Stimulated activated CD4-positive, alpha-beta T cell treated with anti-CD3 and anti-CD28 coated beads, Interleukin-15, amount 100 ng/mL, for 1 hour (primary cell): ENCODE results near the gene SRP68.
A peak's percentile ranks its signal among the peaks of the same experiment; 100 is the strongest.

Source experiments
- DNase-seq, 2 donors: peaks; one replicate each; pipeline ENCODE4 v3.0.0-alpha.2; 2020; ENCODE audit warnings: low read depth in 1 of 2, low spot score in 1 of 2

SRP68 gene

GRCh38 chr17:76019833-76020467, 52.4 kb downstream of the SRP68 start:
- DNase-seq: no peak

DNA sequence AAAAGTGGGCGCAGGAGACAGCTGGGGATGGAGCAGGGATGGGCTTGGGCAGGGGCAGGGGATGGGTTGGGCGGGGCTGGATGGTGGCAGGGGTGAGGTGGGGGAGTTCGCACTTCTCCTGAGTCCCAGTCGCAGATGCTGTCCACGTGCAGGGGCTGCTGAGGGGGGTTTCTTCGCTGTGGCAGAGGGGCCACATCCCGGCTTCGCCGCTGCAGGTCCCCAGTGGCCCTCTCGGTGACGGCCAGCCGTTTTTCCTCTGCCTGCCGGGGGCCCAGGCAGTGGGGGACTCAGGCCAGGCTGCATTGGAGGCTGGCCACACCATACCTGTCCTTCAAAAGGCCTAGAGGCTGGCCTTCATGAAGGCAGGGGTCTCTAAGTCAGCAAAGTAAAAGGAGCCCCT, 53.5 kb downstream of the SRP68 start:
- DNase-seq: no peak

DNA sequence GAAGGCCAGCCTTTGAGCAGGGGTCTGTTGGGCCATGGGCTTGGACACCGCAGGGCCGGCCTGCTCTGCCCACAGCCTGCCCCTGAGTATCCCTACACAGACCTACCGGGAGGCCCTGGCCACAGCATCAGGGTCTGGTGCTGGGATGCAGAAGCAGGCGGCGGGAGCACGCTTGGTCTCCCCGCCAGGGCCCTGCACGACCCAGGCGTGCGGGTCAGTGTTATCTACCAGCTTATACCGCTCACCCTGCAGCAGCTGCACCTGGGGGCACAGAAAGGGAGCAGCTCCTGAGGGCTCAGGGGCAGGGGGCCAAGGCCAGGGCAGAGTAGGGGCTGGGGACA, 54.0 kb downstream of the SRP68 start:
- no peak for DNase-seq

DNA sequence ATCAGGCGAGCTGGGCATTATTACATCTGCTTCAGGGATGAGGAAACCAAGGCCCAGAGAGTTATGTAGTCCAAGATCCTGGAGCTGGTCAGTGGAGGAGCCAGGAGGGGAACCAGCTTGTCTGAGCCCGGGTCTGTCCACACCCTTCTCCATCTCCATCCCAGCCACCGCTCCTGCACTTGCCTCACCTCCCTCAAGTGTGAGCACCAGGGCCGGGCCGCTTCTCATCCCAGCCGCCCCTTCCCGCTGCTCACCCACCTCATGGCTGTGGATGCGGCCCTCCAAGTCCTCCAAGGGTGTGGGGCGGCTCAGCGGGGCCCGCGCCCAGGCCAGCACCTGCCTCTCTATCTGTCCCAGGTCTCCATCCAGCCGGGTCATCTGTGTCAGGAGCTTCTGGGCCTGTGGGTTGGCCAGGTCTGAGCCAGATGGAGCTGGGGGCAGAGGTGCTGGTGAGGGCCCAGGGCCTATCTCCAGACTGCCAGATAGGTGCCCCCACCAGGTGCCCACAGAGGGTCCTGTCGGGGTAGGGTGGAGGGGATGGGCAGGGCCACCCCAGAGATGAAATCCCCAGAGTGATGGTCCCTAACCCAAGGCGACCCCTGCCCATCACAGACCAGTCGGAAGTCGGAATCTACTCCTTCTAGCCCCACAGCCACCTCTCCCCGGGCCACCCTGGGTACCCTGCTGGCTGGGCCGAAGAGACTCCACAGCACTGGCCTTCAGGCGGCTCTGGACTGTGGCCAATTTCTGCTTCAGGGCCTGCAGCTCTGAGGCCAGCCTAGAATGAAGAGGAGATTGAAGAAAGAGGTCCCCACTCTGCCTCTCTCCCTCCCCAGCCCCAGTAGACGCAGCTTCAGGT, 54.6 kb downstream of the SRP68 start:
- no peak for DNase-seq

DNA sequence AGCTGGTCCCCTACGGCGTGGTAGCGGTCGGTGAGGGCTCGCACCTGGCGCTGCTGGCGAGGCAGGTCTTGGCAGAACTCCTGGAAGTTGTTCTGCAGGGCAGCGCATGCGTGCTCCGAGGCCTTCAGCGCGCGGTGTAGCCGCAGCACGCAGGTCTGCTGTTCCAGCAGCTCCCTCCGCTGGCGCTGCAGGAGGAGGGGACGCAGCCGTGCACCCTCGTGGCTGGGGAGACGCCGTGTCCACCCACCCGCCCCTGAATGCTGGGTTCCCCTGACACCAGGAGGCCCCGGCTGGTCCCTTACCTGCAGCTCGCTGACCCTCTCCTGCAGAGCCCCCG, 57.4 kb downstream of the SRP68 start:
- no peak for DNase-seq

DNA sequence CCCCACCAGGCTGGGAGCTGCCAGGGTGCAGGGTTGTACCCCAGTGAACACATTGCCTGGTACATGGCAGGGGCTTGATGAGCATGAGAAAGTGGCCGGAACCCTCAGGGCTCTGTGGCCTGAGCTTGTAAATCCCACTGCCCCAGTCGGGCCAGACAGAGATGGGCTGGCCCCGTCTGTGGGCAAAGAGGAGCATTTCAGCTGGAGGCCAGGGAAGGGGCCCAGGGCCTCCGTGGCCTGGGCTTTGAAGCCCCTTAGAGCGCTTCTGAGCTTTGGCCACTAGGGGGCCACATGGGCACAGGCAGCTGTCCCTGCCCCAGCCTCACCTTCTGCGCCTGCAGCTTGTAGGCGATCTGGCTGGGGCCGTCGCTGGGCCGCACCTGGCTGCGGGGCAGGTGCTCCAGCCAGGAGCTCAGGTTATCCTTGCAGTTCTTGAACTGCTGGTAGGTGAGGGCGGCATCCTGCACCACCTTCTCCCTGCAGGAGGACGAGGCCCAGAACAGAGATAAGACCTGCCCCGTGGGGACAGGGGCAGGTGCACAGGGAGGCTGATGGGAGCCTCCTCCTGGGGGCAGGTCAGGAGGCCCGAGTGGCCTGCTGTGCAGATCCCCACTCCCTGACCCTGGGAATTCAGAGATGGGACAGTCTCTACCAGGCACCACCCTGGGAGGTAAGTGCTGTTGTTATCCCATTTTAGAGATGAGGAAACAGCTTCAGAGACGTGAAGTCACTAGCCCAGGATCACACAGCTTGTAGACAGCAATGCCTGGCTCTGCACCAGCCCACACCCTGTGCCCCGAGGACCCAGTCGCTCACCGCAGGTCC, 58.0 kb downstream of the SRP68 start:
- DNase-seq: peak; percentile 48 to 60

DNA sequence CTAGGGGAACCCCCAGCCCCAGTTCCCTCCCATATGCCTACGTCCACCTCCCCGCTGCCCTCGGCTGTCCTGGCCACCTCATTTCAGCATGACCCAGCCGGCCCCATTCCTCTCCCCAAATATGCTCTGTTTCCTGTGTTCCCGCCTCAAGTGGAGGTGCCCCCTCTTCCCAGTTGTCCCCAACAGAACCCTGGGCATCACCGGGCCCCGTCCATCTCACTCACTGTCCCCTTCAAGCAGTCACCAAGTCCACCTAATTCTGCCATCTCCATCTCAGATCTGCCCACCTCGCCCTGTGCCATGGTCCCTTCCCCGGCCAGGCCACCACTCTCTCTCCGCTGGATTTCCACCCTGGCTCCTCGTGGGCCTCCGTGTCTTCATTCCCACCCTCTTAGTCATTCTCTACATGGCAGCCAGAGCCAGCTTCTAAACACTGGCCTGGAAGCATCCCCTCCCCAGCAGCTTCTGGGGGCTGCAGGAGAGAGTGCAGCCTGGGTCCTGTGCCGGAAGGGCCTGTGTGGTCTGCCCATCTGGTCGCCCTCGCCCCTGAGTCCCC, 58.9 kb downstream of the SRP68 start:
- no peak for DNase-seq

- no peak for DNase-seq
These were observed 60.4 kb downstream of the SRP68 start for GRCh38 chr17:76011951-76012350.

DNA sequence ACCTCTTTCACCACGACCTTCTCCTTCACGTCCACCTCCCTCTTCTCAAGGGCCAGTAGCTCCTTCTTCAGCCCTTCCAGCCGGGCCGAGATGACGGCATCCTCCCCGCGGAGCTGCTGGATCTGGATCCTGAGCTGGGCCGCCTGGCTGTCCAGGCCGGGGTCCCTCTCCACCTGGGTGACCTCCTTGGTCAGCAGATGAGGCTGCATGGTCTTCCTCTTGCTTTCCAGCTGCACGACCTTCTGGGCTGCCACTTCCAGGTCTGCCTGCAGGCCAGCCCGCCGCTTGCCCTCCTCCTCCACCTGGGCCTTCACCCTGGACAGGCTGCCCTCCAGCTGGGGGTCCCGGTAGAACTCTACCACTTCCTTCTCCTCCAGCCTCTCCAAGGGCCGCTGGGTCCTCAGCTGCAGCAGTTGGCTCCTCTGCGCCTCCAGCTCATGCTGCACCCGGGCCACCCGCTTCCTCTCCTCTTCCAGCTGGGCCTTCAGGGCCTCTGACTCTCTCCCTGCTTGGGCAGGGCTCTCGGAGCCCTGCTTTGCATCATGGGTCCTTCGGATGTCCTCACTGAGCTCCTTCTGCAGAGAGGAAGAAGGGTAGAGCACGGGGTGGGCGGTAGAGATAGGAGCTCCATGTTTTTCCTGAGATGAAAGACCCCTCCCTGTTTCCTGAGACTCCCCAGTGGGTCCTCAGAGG, 62.2 kb downstream of the SRP68 start:
- DNase-seq: no peak

- no peak for DNase-seq
These were observed 62.9 kb downstream of the SRP68 start for GRCh38 chr17:76009447-76009846.

- no peak for DNase-seq
These were observed 63.5 kb downstream of the SRP68 start for GRCh38 chr17:76008630-76009425.

DNA sequence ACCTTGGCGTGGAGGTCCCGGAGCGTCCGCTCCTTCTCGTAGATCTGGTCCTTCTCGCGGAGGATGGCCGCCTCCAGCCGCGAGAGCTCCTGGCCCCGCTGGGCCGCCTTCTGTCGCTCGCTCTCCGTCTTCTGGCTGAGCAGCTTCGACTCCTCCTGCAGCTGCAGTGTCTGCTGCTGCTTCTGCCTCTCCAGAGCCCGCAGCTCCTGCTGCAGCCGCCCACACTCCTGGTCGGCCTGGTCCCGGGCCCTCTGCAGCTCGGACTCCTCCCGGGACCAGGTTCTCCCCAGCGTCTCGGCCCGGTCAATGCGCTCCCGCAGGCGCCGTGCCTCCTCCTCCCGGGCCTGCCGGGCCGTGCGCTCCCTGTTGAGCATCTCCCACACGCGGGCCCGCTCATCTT, 64.1 kb downstream of the SRP68 start:
- no peak for DNase-seq

- DNase-seq: no peak
These were observed 64.5 kb downstream of the SRP68 start for GRCh38 chr17:76007850-76008165.

DNA sequence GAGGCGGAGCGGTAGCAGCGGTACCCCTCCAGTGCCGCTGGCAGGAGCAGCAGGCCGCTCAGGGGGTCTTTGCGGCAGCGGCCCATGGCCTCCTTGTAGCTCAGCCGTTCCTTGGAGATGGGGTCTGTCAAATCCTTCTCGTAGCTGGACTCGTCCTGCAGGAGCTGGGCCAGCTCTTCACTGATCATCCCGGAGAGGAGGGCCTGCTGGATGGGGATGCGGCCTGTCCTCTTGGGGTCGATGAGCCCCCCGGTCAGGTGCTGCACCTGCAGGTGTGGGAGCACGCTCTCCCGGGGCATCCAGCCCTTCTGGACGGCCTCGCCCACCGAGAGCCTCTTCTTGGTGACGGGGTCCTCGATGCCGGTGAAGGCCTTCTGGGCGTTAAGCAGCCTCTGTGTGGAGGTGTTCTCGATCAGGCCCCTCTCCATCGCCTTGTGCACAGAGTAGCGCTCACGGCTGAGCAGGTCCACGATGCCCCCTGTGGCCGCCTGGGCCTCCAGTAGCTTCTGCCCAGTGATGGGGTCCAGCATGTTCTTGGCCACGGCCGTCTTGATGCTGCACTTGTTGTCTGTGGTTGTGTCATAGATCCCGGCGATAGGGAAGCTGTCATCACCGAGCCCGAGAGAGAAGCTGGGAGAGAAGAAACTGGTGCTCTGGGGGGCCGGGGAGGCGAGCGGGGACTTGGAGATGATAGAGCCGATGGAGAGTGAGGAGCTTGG, 65.0 kb downstream of the SRP68 start:
- no peak for DNase-seq

DNA sequence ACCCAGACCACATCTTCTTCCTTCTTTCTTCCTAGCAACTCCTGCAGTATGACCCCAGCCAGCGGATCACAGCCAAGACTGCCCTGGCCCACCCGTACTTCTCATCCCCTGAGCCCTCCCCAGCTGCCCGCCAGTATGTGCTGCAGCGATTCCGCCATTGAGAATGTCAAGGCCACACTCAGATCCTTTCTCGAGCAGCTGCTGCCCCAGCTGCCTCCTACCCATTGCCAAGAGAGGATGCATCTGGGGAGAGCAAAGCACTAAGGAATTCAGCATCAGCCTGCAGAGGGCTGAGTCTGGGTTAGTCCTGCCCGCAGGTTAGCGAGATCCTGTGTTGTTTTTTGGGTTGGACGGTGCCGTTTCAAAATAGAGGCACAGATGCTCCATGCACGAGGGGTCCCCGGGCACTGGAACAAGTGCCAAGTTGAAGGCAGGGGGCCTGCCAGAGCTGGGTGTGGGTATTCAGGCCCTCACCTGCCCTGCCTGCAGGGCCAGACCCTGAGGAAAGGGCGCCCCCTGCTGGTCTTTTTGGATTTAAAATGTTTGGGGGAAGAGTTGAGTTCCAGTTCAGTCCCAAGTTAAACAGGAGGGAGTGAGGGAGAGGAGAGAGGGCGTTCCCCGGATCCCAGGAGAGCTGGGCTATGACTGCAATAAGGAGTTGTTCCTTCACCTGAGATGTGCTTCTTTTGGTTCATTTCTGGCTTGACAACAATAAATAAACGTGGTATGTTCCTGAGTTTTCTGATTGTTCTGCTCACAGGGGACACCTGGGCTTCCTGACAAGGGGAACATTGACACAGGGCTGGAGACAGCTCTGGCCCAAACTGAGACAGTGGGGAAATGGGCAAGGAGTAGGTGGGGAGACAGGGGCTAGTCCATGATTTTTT, 66.8 kb downstream of the SRP68 start:
- DNase-seq: peak; percentile 52 to 60

- no peak for DNase-seq
These were observed 67.5 kb downstream of the SRP68 start for GRCh38 chr17:76004750-76005262.

DNA sequence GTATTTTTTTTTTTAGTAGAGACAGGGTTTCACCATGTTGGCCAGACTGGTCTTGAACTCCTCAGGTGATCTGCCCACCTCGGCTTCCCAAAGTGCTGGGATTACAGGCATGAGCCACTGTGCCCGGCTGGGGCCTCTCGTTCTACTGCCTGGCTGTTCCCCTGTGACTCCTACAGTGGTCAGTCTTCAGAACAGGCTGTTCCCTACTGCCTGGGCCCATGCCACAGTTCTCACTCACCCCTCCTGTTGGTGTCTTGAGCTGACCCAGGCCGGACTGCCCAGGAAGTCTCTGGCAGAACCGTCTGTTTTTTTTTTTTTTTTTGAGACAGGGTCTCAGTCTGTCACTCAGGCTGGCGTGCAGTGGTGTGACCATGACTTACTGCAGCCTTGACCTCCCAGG, 68.4 kb downstream of the SRP68 start:
- DNase-seq: no peak

DNA sequence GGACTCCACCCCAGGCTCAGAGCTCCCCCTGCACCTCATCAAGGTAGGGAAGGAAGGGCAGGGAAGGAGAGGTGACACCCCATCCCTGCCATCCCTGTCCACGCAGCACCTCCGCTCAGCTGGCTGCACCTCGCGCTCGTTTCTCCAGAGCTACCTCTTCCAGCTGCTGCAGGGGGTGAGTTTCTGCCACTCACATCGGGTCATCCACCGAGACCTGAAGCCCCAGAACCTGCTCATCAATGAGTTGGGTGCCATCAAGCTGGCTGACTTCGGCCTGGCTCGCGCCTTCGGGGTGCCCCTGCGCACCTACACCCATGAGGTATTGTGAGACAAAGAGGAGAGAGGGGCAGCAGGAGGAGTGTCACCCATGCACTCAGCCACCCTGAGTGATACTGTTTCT, 70.2 kb downstream of the SRP68 start:
- no peak for DNase-seq
